D721Med (cell line): Measurements from ENCODE around the gene LNX1.

Experiments
- DNase-seq: peaks from one replicate; pipeline ENCODE4 v3.0.0; 2011; ENCODE audit warnings: low spot score; ENCODE audit not compliant: insufficient read length
- FAIRE-seq: peaks from 2 replicates; lab custom pipeline; 2011; peaks lifted over from hg19 to GRCh38; lab: Jason Lieb, UNC
- CTCF ChIP-seq: IDR thresholded peaks from 2 replicates; pipeline ENCODE4 v1.5.1; 2012; ENCODE audit warnings: mild to moderate bottlenecking, control low read depth; ENCODE audit not compliant: insufficient read depth; ENCODE audit errors: missing control alignments

The LNX1 gene

GRCh38 chr4:53595204-53595603 lies 3.9 kb upstream of the LNX1 start:
- no peak for TF ChIP-seq CTCF
- no peak for DNase-seq

GRCh38 chr4:53593765-53594164 lies 2.5 kb upstream of the LNX1 start:
- no peak for TF ChIP-seq CTCF
- FAIRE-seq = no peak
- DNase-seq = no peak

More at GRCh38 chr4:53595204-53595603, 3.9 kb upstream of the LNX1 start:
- FAIRE-seq = no peak

GRCh38 chr4:53592686-53593501 lies 1.6 kb upstream of the LNX1 start:
- no peak for TF ChIP-seq CTCF
- no peak for DNase-seq
- FAIRE-seq = no peak

- DNase-seq = no peak
- FAIRE-seq = no peak
- TF ChIP-seq CTCF = no peak
Measured at GRCh38 chr4:53592122-53592521, 836 bp upstream of the LNX1 start.

GRCh38 chr4:53590187-53590586 lies 1.1 kb downstream of the LNX1 start:
- DNase-seq = no peak
- FAIRE-seq = no peak
- TF ChIP-seq CTCF = no peak

GRCh38 chr4:53589511-53589910 lies 1.8 kb downstream of the LNX1 start:
- FAIRE-seq (peak; percentile 16), DNase-seq (no peak)
- TF ChIP-seq CTCF = no peak

- DNase-seq (no peak), FAIRE-seq (no peak)
- TF ChIP-seq CTCF = no peak
Measured at GRCh38 chr4:53587135-53587534, 4.2 kb downstream of the LNX1 start.
